Esophagus mucosa (tissue), 1 donor: ENCODE data around the gene ARFIP1. TPM values are rescaled to one million over a fixed set of nuclear protein-coding genes. Genes with fewer than 3 reads are reported as not detected.
"Not testable (repeated sequence)": the region's sequence is repeated elsewhere in the genome, so short reads cannot be mapped to it uniquely, and the experiment has no call there.

Source experiments
- ATAC-seq: fragments of 200-7000 bp; cut with Tn5 transposase; one replicate; pipeline ENCODE4 v1.9.1; 2020
- total RNA-seq: library from RNA; stranded (reverse); gene quantifications from one replicate; pipeline ENCODE4 v1.2.4, GENCODE V29; 2023
- donor health status: DM: yes; HTN: yes; CAD: no.

The ARFIP1 gene
- total RNA-seq, 1 donor from 2014 or later = 29.8 TPM

DNA sequence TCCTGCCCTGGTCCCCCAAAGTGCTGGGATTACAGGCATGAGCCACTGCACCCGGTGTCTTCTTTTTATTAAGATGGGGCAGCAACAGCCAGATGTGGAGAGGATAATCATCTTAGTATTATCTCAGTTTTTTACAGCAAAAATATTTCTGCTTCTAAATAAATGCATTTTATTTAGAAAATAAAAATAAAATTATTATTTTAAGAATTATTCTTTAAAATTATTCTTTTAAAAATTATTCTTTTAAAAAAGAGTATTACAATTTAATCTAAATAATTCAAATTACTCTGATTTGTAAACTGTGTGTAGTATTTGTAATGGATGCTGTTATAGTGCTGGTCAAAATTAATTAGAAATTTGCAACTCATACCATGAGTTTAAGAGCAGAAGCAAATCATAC is 67.6 kb downstream of the ARFIP1 start:
- no peak for ATAC-seq

DNA sequence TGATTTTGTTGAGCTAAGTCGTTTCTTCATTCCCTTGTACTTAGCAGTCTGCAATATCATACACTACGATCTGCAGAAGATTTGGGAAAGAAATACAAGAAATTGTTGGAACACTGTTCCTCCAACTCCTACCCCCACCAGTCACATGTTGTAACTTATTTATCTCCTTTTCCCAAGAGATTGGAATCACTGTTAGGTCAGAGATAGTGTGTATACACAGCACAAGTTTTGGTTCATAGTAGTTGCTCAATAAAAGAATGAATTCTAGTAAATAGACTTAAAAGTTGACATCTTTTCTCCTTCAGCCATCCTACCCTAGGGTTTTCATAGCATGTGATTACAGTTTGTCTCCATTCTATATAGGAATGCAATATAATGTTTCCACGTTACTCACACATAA is 68.8 kb downstream of the ARFIP1 start:
- ATAC-seq = no peak

DNA sequence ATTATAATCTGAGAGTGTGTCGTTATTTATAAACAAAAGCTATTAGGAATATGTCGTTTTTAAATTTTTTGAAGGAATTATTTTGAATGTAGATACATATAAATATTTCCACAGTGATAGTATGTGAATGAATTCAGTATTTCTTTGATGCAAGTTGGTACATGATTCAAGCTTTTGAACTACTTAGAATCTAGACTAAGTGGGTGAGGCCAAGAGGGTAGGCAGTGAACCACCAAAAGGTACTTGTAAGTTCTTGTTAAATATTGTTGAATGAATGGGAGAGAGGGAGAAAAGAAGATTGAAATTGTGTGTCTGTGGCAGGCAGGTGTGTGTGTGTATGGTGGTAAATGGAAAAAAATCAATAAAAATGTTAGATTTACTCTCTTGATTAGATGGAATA is 69.6 kb downstream of the ARFIP1 start:
- ATAC-seq = peak; percentile 57

DNA sequence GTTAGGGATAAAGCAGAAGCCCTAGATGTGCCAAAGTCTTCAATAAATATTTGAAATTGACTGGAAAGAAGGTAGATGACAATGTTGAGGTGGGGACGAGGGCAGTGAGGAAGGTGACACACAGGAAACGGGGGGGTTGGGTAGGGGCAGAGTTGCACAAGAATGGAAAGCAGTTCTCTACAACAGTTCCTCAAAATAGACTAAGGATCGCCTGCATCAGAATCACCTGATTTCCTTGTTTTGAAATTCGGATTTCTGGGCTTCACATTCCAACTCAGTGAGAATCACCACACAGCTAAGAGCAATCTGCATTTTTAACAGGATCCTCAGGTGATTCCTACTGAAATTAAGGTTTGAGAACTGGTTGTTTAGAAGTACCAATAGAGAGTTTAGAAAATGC is 70.6 kb downstream of the ARFIP1 start:
- peak; percentile 82 for ATAC-seq

DNA sequence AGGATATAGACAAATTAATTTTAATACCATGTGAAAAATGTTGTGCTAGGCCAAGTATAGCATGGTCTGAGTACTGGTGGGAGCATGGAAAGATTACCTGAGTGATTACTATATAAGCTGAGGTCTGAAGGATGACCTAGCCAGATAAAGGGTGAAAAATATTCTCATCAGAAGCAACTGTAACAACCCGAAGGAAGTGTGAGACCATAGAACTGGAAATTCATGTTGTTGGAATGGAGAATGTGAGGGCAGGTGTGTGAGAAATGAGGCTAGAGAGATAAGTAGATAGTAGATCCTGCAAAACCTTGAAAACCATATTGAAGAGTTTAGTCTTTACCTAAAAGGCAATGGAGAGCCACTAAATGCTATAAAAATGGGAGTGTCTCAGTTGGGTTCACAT is 71.5 kb downstream of the ARFIP1 start:
- no peak for ATAC-seq

DNA sequence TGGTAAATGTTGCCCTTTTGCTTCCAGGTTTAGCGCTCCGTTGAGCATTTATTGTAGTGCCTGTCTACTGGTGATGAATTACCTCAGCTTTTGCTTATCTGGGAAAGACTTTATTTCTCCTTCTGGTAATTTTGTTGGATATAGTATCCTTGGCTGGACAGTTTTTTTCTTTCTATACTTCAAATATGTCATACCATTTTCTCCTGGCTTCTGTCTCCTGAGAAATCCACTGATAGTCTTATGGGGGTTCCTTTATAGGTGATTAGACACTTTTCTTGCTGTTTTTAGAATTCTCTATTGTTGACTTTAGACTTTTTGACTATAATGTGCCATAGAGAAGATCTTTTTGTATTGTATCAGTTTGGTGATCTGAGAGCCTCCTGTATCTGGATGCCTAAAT is 73.5 kb downstream of the ARFIP1 start:
- no peak for ATAC-seq

DNA sequence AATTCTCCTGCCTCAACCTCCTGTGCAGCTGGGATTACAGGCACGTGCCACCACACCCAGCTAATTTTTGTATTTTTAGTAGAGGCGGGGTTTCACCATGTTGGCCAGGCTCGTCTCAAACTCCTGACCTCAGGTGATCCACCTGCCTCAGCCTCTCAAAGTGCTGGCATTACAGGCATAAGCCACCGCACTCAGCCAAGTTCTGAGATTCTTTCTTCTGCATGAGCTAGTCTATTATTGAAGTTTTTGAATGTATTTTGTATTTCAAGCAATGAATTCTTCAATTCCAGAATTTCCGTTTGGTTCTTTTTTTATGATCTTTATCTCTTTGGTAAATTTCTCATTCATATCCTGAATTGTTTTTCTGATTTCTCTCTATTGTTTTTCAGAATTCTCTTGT is 74.3 kb downstream of the ARFIP1 start:
- not testable (repeated sequence) for ATAC-seq

DNA sequence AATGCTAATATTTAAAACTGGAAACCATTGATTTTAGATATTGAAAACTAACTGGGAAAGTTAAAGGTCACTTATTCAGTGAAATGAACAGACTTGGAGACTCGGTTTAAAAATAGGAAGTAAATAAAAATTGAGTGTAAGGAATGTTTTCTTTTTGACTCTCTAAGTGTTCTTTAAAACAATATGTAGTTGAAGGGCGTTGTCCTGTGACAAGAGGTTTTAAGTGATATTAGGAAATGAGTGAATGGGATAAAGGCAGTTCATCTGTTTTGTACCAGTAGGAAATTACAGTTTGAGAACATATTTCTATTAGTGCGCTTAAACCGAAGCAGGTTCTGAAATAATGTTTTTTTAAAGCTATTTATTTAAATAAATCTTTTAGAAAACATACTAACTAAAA is 77.2 kb downstream of the ARFIP1 start:
- no peak for ATAC-seq

DNA sequence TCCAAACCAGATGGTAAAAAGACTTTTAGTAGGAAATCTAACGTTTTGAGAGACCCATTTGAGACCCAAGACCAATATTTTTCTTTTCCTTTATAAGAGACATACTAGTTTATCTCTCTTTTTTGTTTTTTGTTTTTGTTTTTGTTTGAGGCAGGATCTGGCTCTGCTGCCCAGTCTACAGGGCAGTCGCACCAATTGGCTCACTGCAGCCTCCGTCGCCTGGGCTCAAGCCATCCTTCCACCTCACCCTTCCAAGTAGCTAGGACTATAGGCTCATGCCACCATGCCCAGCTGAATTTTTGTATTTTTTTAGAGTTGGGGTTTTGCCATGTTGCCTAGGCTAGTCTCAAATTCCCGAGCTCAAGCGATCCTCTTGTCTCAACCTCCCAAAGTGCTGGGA is 79.2 kb downstream of the ARFIP1 start:
- no peak for ATAC-seq

DNA sequence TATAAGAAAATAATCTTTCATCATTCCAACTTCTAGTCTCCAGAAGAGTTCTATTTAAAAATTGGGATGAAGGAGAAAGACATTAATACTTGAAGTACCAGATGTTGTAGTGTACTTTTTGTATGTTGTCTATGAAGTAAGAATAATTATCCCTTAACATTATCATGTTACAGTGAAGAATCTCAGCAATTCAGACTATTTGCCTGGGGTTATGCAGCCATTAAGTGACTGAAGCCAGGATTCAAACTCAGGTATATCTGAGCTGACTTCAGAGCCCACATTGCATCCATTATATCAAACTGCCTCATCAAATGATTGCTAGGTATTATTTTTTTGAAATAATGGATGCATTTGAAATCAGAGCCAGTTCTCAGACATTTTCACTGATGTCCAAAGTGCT is 80.3 kb downstream of the ARFIP1 start:
- ATAC-seq = no peak

DNA sequence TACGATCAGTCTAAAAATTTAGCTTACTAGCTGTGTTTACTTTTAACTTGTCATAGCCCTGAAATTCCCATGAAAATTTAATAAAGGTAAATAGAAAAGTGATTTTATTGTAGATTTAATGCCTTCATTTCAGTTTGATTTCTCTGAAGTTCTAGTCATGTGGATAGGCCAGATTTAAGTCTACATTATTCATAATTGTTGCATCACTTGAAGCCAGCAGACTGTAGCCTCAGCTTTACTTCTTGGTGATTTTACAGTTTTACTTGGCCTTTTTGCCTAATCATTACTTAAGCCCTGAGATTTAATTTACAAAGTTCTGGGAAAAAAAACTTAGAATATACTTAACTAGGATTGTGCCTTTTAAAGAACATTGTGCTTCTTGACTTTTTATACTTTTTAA is 82.9 kb downstream of the ARFIP1 start:
- ATAC-seq = no peak

DNA sequence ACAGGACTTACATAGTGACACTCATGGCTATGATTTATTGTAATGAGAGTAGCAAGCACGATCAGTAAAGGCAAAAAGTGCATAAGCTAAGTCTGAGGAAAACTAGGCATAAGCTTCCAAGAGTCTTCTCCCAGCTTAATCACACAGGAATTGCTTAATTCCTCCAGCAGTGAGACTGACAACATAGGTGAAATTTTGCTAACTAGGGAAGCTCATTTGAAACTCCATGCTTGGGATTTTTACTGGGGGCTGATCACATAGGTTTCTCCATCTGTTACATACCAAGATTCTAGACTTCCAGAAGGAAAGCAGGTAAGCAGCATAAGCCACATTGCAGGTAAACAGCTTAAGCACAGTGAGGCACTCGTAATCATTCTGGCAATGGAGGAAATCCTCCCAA is 84.6 kb downstream of the ARFIP1 start:
- ATAC-seq = peak; percentile 20

DNA sequence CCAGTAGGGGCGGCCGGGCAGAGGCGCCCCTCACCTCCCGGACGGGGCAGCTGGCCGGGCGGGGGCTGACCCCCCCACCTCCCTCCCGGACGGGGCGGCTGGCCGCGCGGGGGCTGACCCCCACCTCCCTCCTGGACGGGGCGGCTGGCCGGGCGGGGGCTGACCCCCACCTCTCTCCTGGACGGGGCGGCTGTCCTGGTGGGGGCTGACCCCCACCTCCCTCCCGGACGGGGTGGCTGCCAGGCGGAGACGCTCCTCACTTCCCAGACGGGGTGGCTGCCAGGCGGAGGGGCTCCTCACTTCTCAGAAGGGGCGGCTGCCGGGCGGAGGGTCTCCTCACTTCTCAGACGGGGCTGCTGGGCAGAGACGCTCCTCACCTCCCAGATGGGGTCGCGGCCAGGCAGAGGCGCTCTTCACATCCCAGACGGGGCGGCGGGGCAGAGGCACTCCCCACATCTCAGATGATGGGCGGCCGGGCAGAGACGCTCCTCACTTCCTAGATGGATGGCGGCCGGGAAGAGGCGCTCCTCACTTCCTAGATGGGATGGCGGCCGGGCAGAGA is 86.8 kb downstream of the ARFIP1 start:
- ATAC-seq = not testable (repeated sequence)

DNA sequence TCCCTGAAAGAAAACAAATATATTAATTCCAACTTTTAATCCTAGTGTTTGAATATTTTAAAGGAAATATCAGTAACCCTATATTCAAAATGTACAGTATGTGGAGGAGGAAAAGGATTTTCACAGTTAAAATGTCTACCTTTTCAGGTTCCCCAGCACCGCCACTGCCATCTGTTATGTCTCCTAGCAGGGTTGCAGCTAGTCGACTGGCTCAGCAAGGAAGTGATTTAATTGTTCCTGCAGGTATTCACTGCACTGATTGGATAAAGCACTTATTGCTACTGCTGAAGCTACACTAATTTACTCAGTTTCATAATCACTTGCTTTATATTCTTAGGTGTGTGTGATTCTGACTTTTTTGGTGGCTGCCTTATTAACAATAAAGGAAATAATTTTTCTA is 90.9 kb downstream of the ARFIP1 start:
- ATAC-seq = no peak

DNA sequence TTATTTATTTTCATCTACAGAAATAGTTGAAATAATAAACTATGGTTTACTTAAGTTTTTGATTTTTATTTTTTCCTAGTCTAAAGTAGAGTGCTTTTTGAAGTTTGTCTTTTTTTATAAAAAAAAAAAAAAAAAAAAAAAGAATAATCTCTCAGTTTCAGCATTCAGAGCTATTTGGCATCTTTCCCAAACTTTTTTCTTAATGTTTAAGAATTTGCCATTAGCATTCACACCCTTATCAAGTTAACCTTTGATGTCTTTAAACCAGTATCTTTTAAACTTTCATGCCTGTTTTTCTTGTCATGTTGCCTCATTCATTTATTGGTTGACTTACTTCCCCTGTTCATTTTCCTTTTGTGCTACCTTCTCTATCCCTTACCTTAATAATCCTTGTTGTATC is 95.5 kb downstream of the ARFIP1 start:
- no peak for ATAC-seq

DNA sequence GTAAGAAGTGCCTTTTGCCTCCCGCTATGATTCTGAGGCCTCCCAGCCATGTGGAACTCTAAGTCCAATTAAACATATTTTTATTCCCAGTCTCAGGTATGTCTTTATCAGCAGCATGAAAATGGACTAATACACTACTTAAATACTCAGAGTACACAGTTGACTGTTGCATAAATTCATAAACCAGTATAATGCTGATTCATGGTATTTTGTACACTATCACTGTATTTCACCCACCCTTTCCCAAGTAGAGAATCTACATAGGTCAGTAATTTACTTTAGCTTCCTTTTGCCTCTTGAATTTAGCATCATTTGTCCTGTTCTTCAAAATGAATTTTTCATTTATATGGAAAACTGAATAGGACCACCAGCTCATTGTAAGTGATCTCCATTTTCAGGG is 98.1 kb downstream of the ARFIP1 start:
- ATAC-seq = no peak

DNA sequence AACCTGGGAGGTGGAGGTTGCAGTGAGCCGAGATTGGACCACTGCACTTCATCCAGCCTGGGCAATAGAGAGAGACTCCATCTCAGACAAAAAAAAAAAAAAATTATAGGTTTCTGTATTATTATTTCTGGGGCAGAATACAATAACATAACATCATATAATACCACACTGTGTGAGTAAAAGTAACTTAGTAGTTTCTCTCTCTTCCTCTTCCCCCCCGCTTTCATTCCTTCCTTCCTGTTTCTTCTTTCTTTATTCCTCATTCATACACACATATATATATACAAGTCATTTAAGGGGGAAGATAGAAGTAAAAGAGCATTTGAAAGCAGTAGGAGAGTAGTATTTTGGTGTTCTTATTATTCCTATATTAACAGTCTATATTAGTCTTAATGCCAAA is 100.5 kb downstream of the ARFIP1 start:
- ATAC-seq = no peak

DNA sequence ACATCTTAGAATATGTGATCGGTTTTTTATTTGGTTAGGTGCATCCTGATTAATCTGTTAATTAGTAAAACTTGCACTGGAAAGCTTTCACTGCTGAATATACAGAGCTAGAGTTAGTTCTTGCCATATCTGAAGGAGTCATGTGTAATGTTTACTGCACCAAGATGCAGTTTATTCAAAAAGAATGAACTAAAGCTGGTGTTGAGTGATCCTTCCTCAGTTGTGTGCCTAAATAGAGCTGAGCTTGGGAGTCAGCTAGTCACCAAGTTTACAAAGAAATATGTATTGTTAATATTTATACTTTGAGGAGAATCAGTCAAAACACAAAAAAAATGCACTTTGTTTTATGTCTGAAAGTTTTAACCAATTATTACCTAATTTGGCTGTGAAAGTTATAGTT is 102.2 kb downstream of the ARFIP1 start:
- no peak for ATAC-seq

DNA sequence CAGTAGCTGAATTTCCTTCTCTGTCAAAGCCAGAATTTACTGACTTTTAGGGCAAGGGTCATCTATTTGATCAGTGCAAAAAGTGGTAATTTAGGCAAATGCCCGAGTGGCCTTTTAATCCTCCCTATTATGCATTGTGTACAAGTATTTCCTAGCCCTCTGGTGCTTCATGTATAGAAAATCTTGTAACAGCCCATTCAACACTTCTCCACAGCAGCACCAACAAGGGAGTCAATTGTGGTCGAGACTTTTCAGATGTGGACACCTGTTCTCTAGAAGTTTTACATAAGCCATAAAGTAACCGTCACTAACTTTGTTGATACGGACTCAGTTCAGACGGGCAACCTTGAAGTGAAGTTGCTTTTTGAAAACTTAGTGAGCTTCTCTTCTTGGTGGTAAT is 105.4 kb downstream of the ARFIP1 start:
- no peak for ATAC-seq

DNA sequence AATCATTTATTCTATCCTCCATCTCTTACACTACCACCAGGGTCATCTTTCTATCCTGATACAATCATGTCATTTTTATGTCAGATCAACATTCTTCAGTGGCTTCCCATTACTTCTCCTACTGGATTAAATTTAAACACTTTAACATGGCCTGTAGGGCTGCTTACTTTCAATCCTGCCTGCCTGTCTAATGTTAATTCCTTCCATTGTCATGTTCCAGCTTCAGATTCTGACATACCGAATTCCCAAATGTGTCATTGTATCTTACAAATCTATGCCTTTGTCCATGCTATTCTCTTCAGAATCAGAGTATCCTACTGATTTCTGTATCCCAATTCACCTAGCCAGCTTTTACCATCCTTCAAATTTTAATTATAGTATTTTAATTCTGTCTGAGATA is 106.4 kb downstream of the ARFIP1 start:
- ATAC-seq = no peak

DNA sequence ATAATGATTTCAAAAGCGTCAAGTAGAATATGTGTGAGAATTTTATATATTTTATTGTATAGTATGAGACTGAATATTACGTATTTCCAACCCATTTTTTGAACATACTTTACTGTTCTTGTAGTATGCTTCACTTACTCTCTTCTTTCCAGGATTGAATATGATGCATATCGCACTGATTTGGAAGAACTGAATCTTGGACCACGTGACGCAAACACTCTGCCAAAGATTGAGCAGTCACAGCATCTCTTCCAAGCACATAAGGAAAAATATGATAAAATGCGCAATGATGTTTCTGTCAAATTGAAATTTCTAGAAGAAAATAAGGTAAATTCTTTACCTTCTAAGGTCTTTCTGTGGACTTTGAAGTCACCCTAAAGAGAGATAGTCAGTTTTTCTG is 108.2 kb downstream of the ARFIP1 start:
- no peak for ATAC-seq

DNA sequence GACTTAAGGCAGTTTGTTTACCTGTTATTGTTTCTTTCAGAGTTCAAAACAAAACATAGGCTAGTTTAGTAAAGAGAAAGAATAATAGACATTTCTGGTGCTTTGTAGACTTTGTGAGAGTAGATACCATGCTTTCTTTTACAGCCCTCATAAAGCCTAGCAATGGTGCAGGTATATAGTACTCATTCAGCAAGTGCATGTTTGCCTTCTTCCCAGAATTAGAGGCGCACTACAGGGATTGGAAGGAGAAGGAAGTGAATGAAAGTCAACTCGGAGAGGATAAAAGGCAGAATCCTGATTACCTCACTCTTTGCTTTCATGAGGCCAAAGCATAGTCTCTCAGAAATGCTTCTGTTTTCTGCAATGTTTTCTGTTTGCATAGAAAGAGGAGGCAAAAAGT is 113.2 kb downstream of the ARFIP1 start:
- no peak for ATAC-seq

DNA sequence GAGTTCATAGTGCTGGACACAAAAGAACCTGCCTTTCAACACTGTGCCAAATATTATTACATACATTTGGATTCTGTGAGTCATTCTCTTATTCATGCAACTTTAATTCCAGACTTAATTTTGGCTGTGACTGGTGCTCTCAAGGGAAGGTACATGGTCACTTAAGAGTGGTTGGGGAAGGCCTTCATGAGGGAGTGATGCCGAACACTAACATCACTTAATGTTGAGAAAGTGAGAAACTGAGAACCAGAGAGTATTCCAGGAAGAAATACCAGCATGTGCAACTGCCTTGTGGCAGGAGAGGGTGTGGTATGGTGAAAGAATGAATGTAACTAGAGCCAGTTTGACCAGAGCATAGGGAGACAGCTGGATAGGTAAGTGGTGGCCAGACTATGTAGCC is 114.9 kb downstream of the ARFIP1 start:
- peak; percentile 88 for ATAC-seq

DNA sequence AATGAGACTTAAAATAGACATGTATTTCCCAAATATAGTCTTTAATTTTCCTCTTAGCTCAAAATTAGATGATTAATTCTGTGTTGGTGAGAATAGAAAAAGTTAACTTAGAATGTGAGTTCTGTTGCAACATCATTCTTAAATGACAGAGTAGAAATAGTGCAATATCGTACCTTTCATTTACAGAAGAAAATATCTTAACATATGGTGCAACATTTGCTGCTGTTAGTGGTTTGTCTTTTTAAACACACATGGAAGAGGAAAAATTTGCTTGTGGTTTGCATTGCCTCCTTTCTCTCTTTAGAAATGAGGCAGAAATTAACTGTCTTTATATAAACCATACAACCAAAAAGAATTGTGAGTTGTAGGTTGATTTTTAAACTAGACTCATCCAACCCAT is 117.1 kb downstream of the ARFIP1 start:
- ATAC-seq = no peak

DNA sequence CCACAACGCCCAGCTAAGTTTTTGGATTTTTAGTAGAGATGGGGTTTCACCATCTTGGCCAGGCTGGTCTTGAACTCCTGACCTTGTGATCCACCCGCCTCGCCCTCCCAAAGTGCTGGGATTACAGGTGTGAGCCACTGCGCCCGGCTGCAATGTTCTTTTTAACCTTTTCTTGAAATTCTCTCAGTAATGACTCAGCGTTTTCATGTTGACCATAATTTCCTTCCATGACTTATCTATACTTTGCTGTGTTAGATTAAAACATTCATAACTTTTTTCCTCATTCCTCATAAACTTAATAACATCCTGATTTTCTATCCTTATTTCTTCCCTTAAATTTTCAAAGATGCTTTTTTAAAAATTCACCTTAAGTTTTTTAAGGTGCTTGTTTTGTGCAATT is 118.4 kb downstream of the ARFIP1 start:
- ATAC-seq = not testable (repeated sequence)

DNA sequence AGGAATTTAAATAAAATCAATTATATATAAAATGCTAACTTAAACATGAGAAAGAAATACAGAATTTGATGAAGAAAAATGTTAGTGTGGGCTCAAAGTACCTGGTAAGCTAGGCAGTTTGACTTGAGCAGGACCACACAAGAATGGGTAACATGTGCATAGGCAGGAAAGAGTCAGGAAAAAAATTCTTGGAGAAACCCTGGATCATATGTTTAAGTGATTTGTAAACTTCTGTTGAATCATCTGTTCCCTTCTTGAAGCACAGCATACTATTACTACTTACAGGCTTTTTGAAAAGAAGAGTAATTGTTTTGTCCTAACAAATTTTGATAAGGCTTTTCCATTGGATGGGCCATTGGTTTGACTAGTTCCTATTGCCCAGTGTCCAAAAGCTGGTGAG is 118.9 kb downstream of the ARFIP1 start:
- ATAC-seq = no peak
